ENCODE measurements around the gene CHCHD3. TPM values are rescaled to one million over a fixed set of nuclear protein-coding genes. Genes with fewer than 3 reads are reported as not detected.

Gene CHCHD3
- total RNA-seq, 2 experiments from 2014 or later: 21.6 to 21.7 TPM

GRCh38 chr7:133118261-133118660 lies 36.4 kb upstream of the CHCHD3 start:
- intact Hi-C loops (cut with DNase I, micrococcal nuclease): no loop called here
- ChIA-PET POLR2A (no interaction called here), CTCF (no interaction called here)
- TF ChIP-seq CTCF (IDR thresholded peaks at IDR 0.05): no peak
- H3K9me3 ChIP-seq (ENCODE audit: control insufficient read depth in 1 of 2, insufficient read depth in 1 of 2, low read length in 2 of 2): no peaks in the 10 kb centered on the region
- no peak overlapping the region for H3K4me3 ChIP-seq (ENCODE audit: low read length)
- Mint-ChIP-seq H3K36me3 (ENCODE audit: low read depth) (no peaks in the 10 kb centered on the region), H3K27me3 (peaks cover 2% of the 10 kb centered on the region), H3K9me3 (no peaks in the 10 kb centered on the region), H3K4me3 (no peak overlapping the region), H3K4me1 (ENCODE audit: low read depth) (no peaks in the 10 kb centered on the region), H3K27ac (no peak overlapping the region)
- H3K4me1 ChIP-seq (ENCODE audit: insufficient read depth, low read length): no peaks in the 10 kb centered on the region
- no peak overlapping the region for H3K27ac ChIP-seq (ENCODE audit: low read depth in 1 of 2, low read length in 2 of 2)
- peaks cover 4 to 5% of the 10 kb centered on the region in 2 experiments for H3K27me3 ChIP-seq (ENCODE audit: control insufficient read depth in 1 of 2, insufficient read depth in 2 of 2, low read length in 2 of 2)
- ATAC-seq (ENCODE audit: poor library complexity) (no peak), DNase-seq (no peak)
- H3K36me3 ChIP-seq (ENCODE audit: insufficient read depth, low read length): no peaks in the 10 kb centered on the region

GRCh38 chr7:133117452-133117851 lies 35.6 kb upstream of the CHCHD3 start:
- intact Hi-C loops (cut with DNase I, micrococcal nuclease): no loop called here
- no peaks in the 10 kb centered on the region for H3K4me1 ChIP-seq (ENCODE audit: insufficient read depth, low read length)
- no peaks in the 10 kb centered on the region for H3K36me3 ChIP-seq (ENCODE audit: insufficient read depth, low read length)
- no peak overlapping the region for H3K4me3 Mint-ChIP-seq
- CTCF ChIA-PET: interaction anchor here (0.6 kb wide), 1 partner anchor 68 kb away, joined by 3 read pairs; no protein-coding TSS in a partner anchor
- H3K27ac ChIP-seq (ENCODE audit: low read depth in 1 of 2, low read length in 2 of 2): no peak overlapping the region
- H3K27ac Mint-ChIP-seq: no peak overlapping the region
- no peak for DNase-seq
- peaks cover 10% of the 10 kb centered on the region for H3K27me3 Mint-ChIP-seq
- POLR2A ChIA-PET: no interaction called here
- no peaks in the 10 kb centered on the region for H3K9me3 Mint-ChIP-seq
- no peaks in the 10 kb centered on the region for H3K9me3 ChIP-seq (ENCODE audit: control insufficient read depth in 1 of 2, insufficient read depth in 1 of 2, low read length in 2 of 2)
- no peaks in the 10 kb centered on the region for H3K36me3 Mint-ChIP-seq (ENCODE audit: low read depth)
- no peak for TF ChIP-seq CTCF (IDR thresholded peaks at IDR 0.05)
- H3K4me3 ChIP-seq (ENCODE audit: low read length): no peak overlapping the region
- no peak for ATAC-seq (ENCODE audit: poor library complexity)
- H3K4me1 Mint-ChIP-seq (ENCODE audit: low read depth): no peaks in the 10 kb centered on the region
- H3K27me3 ChIP-seq (ENCODE audit: control insufficient read depth in 1 of 2, insufficient read depth in 2 of 2, low read length in 2 of 2): peaks cover 4 to 5% of the 10 kb centered on the region in 2 experiments

- ATAC-seq (ENCODE audit: poor library complexity) (no peak), DNase-seq (no peak)
- no peaks in the 10 kb centered on the region for H3K4me1 Mint-ChIP-seq (ENCODE audit: low read depth)
- no peak overlapping the region for H3K4me3 Mint-ChIP-seq
- no peaks in the 10 kb centered on the region for H3K36me3 Mint-ChIP-seq (ENCODE audit: low read depth)
- H3K9me3 Mint-ChIP-seq: peaks cover under 1% of the 10 kb centered on the region
- H3K27ac Mint-ChIP-seq: no peak overlapping the region
- peaks cover 3 to 5% of the 10 kb centered on the region in 2 experiments for H3K27me3 ChIP-seq (ENCODE audit: control insufficient read depth in 1 of 2, insufficient read depth in 2 of 2, low read length in 2 of 2)
- no peaks in the 10 kb centered on the region for H3K4me1 ChIP-seq (ENCODE audit: insufficient read depth, low read length)
- H3K9me3 ChIP-seq (ENCODE audit: control insufficient read depth in 1 of 2, insufficient read depth in 1 of 2, low read length in 2 of 2): no peaks in the 10 kb centered on the region
- H3K36me3 ChIP-seq (ENCODE audit: insufficient read depth, low read length): no peaks in the 10 kb centered on the region
- TF ChIP-seq CTCF (IDR thresholded peaks at IDR 0.05): no peak
- no peak overlapping the region for H3K27ac ChIP-seq (ENCODE audit: low read depth in 1 of 2, low read length in 2 of 2)
- H3K27me3 Mint-ChIP-seq: peaks cover 17% of the 10 kb centered on the region
- H3K4me3 ChIP-seq (ENCODE audit: low read length): no peak overlapping the region
- ChIA-PET CTCF (no interaction called here), POLR2A (no interaction called here)
- intact Hi-C loops (cut with DNase I, micrococcal nuclease): no loop called here
Measured at GRCh38 chr7:133115596-133115995, 33.7 kb upstream of the CHCHD3 start.
